ENCODE data around the gene TP53BP2.
A peak's percentile ranks its signal among the peaks of the same experiment; 100 is the strongest.

Gene TP53BP2

GRCh38 chr1:223763881-223764280 is 81.9 kb downstream of the TP53BP2 start:
- DNase-seq (ENCODE audit: low spot score), result no peak

GRCh38 chr1:223763251-223763650 is 82.5 kb downstream of the TP53BP2 start:
- DNase-seq (ENCODE audit: low spot score), result no peak

- DNase-seq (ENCODE audit: low spot score), result no peak
Observed at GRCh38 chr1:223761411-223761810, 84.3 kb downstream of the TP53BP2 start.

GRCh38 chr1:223760833-223761232 is 84.9 kb downstream of the TP53BP2 start:
- no peak for DNase-seq (ENCODE audit: low spot score)

- DNase-seq (ENCODE audit: low spot score), result no peak
Observed at GRCh38 chr1:223759273-223759672, 86.5 kb downstream of the TP53BP2 start.

- no peak for DNase-seq (ENCODE audit: low spot score)
Observed at GRCh38 chr1:223758734-223759133, 87.0 kb downstream of the TP53BP2 start.

GRCh38 chr1:223756806-223757700 is 88.7 kb downstream of the TP53BP2 start:
- no peak for DNase-seq (ENCODE audit: low spot score)

- DNase-seq (ENCODE audit: low spot score), result no peak
Observed at GRCh38 chr1:223755992-223756775, 89.6 kb downstream of the TP53BP2 start.

DNA sequence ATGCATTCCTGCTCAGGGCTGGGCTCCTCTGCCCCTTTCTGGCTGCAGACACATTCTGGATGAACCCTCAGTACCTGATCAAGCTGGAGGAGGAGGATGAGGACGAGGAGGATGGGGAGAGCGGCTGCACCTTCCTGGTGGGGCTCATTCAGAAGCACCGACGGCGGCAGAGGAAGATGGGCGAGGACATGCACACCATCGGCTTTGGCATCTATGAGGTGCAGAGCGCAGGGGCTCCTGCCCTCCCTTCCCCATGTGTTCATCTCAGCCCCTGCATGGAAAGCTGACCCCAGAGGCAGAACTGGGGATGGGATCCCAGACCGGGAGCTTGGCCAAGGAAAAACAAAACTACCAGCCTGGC is 90.3 kb downstream of the TP53BP2 start:
- DNase-seq (ENCODE audit: low spot score), result no peak

GRCh38 chr1:223754681-223755431 is 90.9 kb downstream of the TP53BP2 start:
- DNase-seq (ENCODE audit: low spot score), result no peak

GRCh38 chr1:223752721-223753515 is 92.8 kb downstream of the TP53BP2 start:
- DNase-seq (ENCODE audit: low spot score), result no peak

GRCh38 chr1:223751696-223752095 is 94.1 kb downstream of the TP53BP2 start:
- DNase-seq (ENCODE audit: low spot score), result no peak

- no peak for DNase-seq (ENCODE audit: low spot score)
Observed at GRCh38 chr1:223750730-223751570, 94.8 kb downstream of the TP53BP2 start.

DNA sequence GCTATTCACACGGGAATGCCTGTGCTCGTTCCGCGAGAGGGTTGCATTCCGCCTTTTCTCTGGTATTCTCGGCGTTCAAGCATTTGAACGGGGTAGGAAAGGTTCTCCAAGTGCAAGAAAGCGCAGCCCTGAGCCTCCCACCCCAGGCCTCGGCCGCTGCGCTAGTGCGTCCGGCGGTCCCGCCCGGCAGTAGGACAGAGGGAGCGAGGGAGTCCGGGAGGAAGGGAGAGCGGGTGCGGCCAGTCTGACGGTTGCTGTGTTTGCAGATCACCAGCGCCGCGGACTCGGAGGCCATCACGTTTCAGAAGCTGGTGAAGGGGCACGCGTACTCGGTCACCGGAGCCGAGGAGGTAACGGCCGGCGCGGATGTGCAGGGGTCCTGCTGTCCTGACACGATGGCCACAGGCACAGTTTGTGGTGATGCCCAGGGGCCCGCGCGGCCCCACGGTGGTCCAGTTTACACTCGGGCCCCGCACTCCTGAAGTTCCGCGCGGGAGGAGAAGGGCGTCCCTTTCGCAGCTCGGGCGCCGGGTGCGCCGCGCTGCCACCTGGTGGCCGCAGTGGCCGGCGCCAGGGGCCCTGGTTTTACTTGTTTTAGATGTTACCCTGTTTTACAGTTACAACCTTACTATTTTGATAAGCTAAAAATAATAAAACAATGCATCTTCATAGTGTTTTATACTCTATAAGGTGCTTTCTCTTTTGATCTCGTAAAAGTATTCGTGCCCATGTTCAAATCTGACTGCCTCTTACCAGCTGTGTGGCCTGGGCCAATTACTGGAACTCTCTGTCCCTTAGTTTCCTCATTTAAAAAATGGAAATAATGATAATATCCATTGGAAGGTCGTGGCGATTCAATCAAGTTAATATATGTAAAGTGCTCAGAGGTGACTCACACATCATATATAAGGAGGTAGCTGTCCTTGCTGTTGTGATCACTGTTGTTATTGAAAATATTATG is 96.7 kb downstream of the TP53BP2 start:
- peak; percentile 71 for DNase-seq (ENCODE audit: low spot score)

- no peak for DNase-seq (ENCODE audit: low spot score)
Observed at GRCh38 chr1:223748405-223748772, 97.4 kb downstream of the TP53BP2 start.

GRCh38 chr1:223747838-223748335 is 97.9 kb downstream of the TP53BP2 start:
- no peak for DNase-seq (ENCODE audit: low spot score)

GRCh38 chr1:223745731-223746130 is 100.0 kb downstream of the TP53BP2 start:
- DNase-seq (ENCODE audit: low spot score), result no peak

DNA sequence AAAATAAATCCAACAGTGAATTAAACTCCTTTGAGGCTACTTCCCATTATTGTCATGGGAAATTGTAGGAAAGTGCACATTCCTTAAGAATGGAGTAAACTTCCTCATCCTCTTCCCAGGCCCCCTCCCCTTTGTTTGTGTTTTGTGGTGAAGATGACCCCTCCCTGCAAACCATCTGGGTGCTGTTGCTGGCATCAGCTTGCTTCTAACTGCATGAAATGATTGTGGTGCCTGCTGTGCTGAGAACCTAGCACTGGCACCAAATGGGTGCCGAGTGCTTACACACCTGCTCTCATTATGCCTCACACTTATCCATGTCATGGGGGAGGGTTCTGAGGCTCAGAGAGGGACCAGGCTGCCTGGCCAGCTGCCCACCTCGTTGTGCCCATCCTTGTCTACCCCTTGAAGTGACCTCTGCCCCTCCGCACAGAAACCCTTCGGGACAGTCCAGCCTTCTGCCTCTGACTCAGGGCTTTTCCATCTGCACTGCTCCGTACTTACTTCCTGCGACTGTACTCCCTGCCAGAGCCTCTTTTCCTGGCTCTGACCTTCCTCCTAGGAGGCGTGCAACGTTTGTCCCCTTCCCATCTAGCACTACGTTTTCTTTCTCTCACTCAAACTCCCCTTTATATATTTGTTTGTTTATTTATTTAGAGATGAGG is 102.8 kb downstream of the TP53BP2 start:
- no peak for DNase-seq (ENCODE audit: low spot score)

DNA sequence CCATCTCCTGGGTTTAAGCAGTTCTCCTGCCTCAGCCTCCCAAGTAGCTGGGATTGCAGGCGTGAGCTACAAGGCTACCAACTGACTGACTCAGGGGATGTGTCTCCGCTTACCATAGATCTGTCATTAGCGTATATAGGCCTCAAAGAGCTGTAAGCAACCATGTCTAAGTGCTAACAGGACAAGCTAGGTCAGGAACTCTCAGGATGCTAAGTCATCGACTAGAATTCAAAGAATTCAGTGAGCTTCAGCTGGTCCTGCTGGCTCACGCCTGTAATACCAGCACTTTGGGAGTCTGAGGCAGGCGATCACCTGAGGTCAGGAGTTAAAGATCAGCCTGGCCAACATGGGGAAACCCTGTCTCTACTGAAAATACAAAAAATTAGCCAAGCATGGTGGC is 103.9 kb downstream of the TP53BP2 start:
- no peak for DNase-seq (ENCODE audit: low spot score)

Data from germinal center (tissue), 1 donor.